ENCODE measurements around the gene PPFIA4.

PPFIA4 gene

GRCh38 chr1:203099805-203100515, 73.7 kb downstream of the PPFIA4 start:
- no peak for DNase-seq (ENCODE audit: low spot score)

GRCh38 chr1:203100516-203100869, 74.2 kb downstream of the PPFIA4 start:
- no peak for DNase-seq (ENCODE audit: low spot score)

GRCh38 chr1:203101813-203102634, 75.7 kb downstream of the PPFIA4 start:
- DNase-seq (ENCODE audit: low spot score), result no peak

- no peak for DNase-seq (ENCODE audit: low spot score)
These were observed 76.9 kb downstream of the PPFIA4 start for GRCh38 chr1:203103216-203103615.

- DNase-seq (ENCODE audit: low spot score), result no peak
These were observed 77.7 kb downstream of the PPFIA4 start for GRCh38 chr1:203103829-203104495.

GRCh38 chr1:203104789-203105390, 78.6 kb downstream of the PPFIA4 start:
- DNase-seq (ENCODE audit: low spot score), result no peak

GRCh38 chr1:203112475-203112874, 86.2 kb downstream of the PPFIA4 start:
- no peak for DNase-seq (ENCODE audit: low spot score)

GRCh38 chr1:203113308-203113707, 87.0 kb downstream of the PPFIA4 start:
- DNase-seq (ENCODE audit: low spot score), result no peak

GRCh38 chr1:203114202-203114601, 87.9 kb downstream of the PPFIA4 start:
- DNase-seq (ENCODE audit: low spot score), result no peak

- DNase-seq (ENCODE audit: low spot score), result no peak
These were observed 90.0 kb downstream of the PPFIA4 start for GRCh38 chr1:203116091-203116820.

- DNase-seq (ENCODE audit: low spot score), result peak; percentile 91
These were observed 91.6 kb downstream of the PPFIA4 start for GRCh38 chr1:203117611-203118575.

- DNase-seq (ENCODE audit: low spot score), result no peak
These were observed 94.2 kb downstream of the PPFIA4 start for GRCh38 chr1:203120325-203121153.

- DNase-seq (ENCODE audit: low spot score), result no peak
These were observed 95.1 kb downstream of the PPFIA4 start for GRCh38 chr1:203121186-203122015.

GRCh38 chr1:203122159-203122558, 95.9 kb downstream of the PPFIA4 start:
- DNase-seq (ENCODE audit: low spot score), result no peak

GRCh38 chr1:203124011-203124410, 97.7 kb downstream of the PPFIA4 start:
- no peak for DNase-seq (ENCODE audit: low spot score)

GRCh38 chr1:203124546-203125317, 98.4 kb downstream of the PPFIA4 start:
- no peak for DNase-seq (ENCODE audit: low spot score)

- peak; percentile 72 for DNase-seq (ENCODE audit: low spot score)
These were observed 100.0 kb downstream of the PPFIA4 start for GRCh38 chr1:203126151-203126865.

Measured in GM03348 (cell line).